GM23338 (cell line): ENCODE results near the gene ANO4. TPM values are rescaled to one million over a fixed set of nuclear protein-coding genes. Genes with fewer than 3 reads are reported as not detected.

ENCODE experiments used
- ATAC-seq: fragments of 200-7000 bp; cut with Tn5 transposase; 3 replicates; pipeline ENCODE4 v1.9.1; 2020
- DNase-seq: peaks from one replicate; pipeline ENCODE4 v3.0.0-alpha.2; 2015; ENCODE audit warnings: low spot score
- H2AFZ ChIP-seq: fragments of 200-600 bp; sonication (generic); 2 replicates; pipeline ENCODE4 v1.8.0; 2016; ENCODE audit warnings: antibody characterized with exemption, mild to moderate bottlenecking, moderate library complexity
- H3F3A ChIP-seq: fragments of 200-600 bp; sonication (generic); replicated peaks from 2 replicates; pipeline ENCODE4 v1.8.0; 2017; ENCODE audit warnings: antibody characterized with exemption, mixed run types, low read depth
- H3K27ac ChIP-seq: fragments of 200-600 bp; sonication (generic); 2 replicates; pipeline ENCODE4 v1.6.1; 2016; ENCODE audit warnings: low read depth
- H3K27me3 ChIP-seq: fragments of 200-600 bp; sonication (generic); 2 replicates; pipeline ENCODE4 v1.8.0; 2016; ENCODE audit warnings: mild to moderate bottlenecking, mixed run types, moderate library complexity; ENCODE audit not compliant: insufficient read depth
- H3K36me3 ChIP-seq: fragments of 200-600 bp; sonication (generic); 2 replicates; pipeline ENCODE4 v1.8.0; 2016; ENCODE audit warnings: mild to moderate bottlenecking; ENCODE audit not compliant: insufficient read depth
- H3K4me1 ChIP-seq: fragments of 200-600 bp; sonication (generic); 2 replicates; pipeline ENCODE4 v1.8.0; 2016; ENCODE audit warnings: mild to moderate bottlenecking, moderate library complexity; ENCODE audit not compliant: insufficient read depth
- H3K4me2 ChIP-seq: fragments of 200-600 bp; sonication (generic); 2 replicates; pipeline ENCODE4 v1.7.1; 2017; ENCODE audit warnings: mixed run types
- H3K4me3 ChIP-seq: fragments of 200-600 bp; sonication (generic); 2 replicates; pipeline ENCODE4 v1.6.1; 2016; ENCODE audit warnings: mixed run types
- H3K79me2 ChIP-seq: fragments of 200-600 bp; sonication (generic); replicated peaks from 2 replicates; pipeline ENCODE4 v1.8.0; 2017; ENCODE audit warnings: mild to moderate bottlenecking; ENCODE audit not compliant: insufficient read depth
- H3K9me2 ChIP-seq: fragments of 200-600 bp; sonication (generic); 2 replicates; pipeline ENCODE4 v1.8.0; 2017; ENCODE audit not compliant: insufficient read depth
- H4K20me1 ChIP-seq: fragments of 200-600 bp; sonication (generic); replicated peaks from 2 replicates; pipeline ENCODE4 v1.8.0; 2017; ENCODE audit warnings: mild to moderate bottlenecking; ENCODE audit not compliant: insufficient read depth
- H3K27ac Mint-ChIP-seq: 2 replicates; pipeline ENCODE4 v1.8.0; 2020; ENCODE audit warnings: inconsistent platforms, mild to moderate bottlenecking, moderate library complexity, mixed read lengths
- H3K27me3 Mint-ChIP-seq: 3 replicates; pipeline ENCODE4 v1.8.0; 2022; ENCODE audit warnings: low read depth, mild to moderate bottlenecking, moderate library complexity, mixed read lengths, inconsistent platforms; ENCODE audit not compliant: insufficient read depth, poor library complexity
- H3K36me3 Mint-ChIP-seq: 3 replicates; pipeline ENCODE4 v1.8.0; 2021; ENCODE audit warnings: low read depth, mild to moderate bottlenecking, inconsistent platforms, moderate library complexity, mixed read lengths
- H3K4me1 Mint-ChIP-seq: 3 replicates; pipeline ENCODE4 v1.8.0; 2020; ENCODE audit warnings: mild to moderate bottlenecking, inconsistent platforms, mixed read lengths
- H3K4me3 Mint-ChIP-seq: 3 replicates; pipeline ENCODE4 v1.8.0; 2021; ENCODE audit warnings: moderate library complexity, mild to moderate bottlenecking, inconsistent platforms, mixed read lengths
- H3K9me3 Mint-ChIP-seq: 3 replicates; pipeline ENCODE4 v1.8.0; 2020; ENCODE audit warnings: moderate library complexity, mild to moderate bottlenecking, inconsistent platforms, mixed read lengths
- CREB1 ChIP-seq: fragments of 250-450 bp; sonication (Bioruptor Pico); IDR thresholded peaks from 2 replicates; pipeline ENCODE4 v1.5.0; 2020; ENCODE audit warnings: low read depth, mild to moderate bottlenecking, moderate library complexity
- CTCF ChIP-seq, 2 experiments: fragments of 200-600 bp in 1 of 2; sonication (generic) in 1 of 2; conservative IDR thresholded peaks; 2 replicates each; pipeline versions ENCODE4 v1.5.1 to v1.6.1; 2016 to 2017; ENCODE audit warnings: antibody characterized with exemption in 2 of 2, low read depth in 2 of 2, mild to moderate bottlenecking in 2 of 2, moderate library complexity in 1 of 2
- EZH2 ChIP-seq: fragments of 200-600 bp; sonication (generic); IDR thresholded peaks from one replicate; pipeline ENCODE4 v1.8.0; 2017; ENCODE audit warnings: antibody characterized with exemption, mild to moderate bottlenecking, low read depth; ENCODE audit not compliant: unreplicated experiment
- EZH2phosphoT487 ChIP-seq: fragments of 200-600 bp; sonication (generic); IDR thresholded peaks from one replicate; pipeline ENCODE4 v1.8.1; 2018; ENCODE audit warnings: antibody characterized with exemption; ENCODE audit not compliant: unreplicated experiment
- NANOG ChIP-seq: IDR thresholded peaks from 2 replicates; pipeline ENCODE4 v1.6.1; 2016; ENCODE audit warnings: antibody characterized with exemption, borderline replicate concordance
- REST ChIP-seq: IDR thresholded peaks from one replicate; pipeline ENCODE4 v1.6.1; 2018; ENCODE audit warnings: antibody characterized with exemption; ENCODE audit not compliant: unreplicated experiment
- STAT1 ChIP-seq: IDR thresholded peaks from one replicate; pipeline ENCODE4 v1.6.1; 2016; ENCODE audit warnings: antibody characterized with exemption; ENCODE audit not compliant: unreplicated experiment
- ZNF114 ChIP-seq: fragments of 250-450 bp; sonication (Bioruptor Pico); IDR thresholded peaks from 2 replicates; pipeline ENCODE4 v1.5.0; 2020; ENCODE audit warnings: mild to moderate bottlenecking, moderate library complexity
- ZNF331 ChIP-seq: fragments of 250-450 bp; sonication (Bioruptor Pico); IDR thresholded peaks from 2 replicates; pipeline ENCODE4 v1.5.0; 2020; ENCODE audit warnings: low read depth, mild to moderate bottlenecking, moderate library complexity
- ZNF462 ChIP-seq: fragments of 250-450 bp; sonication (Bioruptor Pico); IDR thresholded peaks from 2 replicates; pipeline ENCODE4 v1.5.0; 2020; ENCODE audit warnings: mild to moderate bottlenecking, moderate library complexity
- polyA plus RNA-seq: library from polyadenylated mRNA; unstranded; fragments of >200 nt; fragmentation: Nextera tagmentation; extraction: Ambion mirVana; gene quantifications from 2 replicates; pipeline ENCODE4 v1.2.1, GENCODE V29; 2016
- total RNA-seq: library from RNA; depleted of rRNA; stranded (reverse); fragments of >200 nt; shearing (Covaris generic); gene quantifications from 2 replicates; pipeline ENCODE4 v1.2.3, GENCODE V29; 2014

Gene ANO4
- total and polyA plus RNA-seq, 2 experiments from 2014 or later, result 1.7 to 8.7 TPM

- H2AFZ ChIP-seq, result no peak overlapping the region; the same call in 1 of the 2 replicates
- TF ChIP-seq NANOG (no peak), STAT1 (no peak), EZH2phosphoT487 (no peak), REST (no peak), ZNF331 (CRISPR knock-in tag) (no peak), ZNF462 (CRISPR knock-in tag) (no peak), EZH2 (no peak), CTCF (conservative IDR thresholded peaks at IDR 0.05; ENCODE audit: low read depth in 2 of 2) (no peak), ZNF114 (CRISPR knock-in tag) (no peak), CREB1 (CRISPR knock-in tag) (no peak)
- ATAC-seq (no peak), DNase-seq (no peak)
- Mint-ChIP-seq H3K36me3 (no peaks in the 10 kb centered on the region), H3K4me3 (no peak overlapping the region), H3K4me1 (no peaks in the 10 kb centered on the region; the same call in 2 of the 3 replicates), H3K27ac (no peak overlapping the region), H3K9me3 (no peaks in the 10 kb centered on the region), H3K27me3 (no peaks in the 10 kb centered on the region)
- no peaks in the 10 kb centered on the region for H3K36me3 ChIP-seq
- no peaks in the 10 kb centered on the region for H4K20me1 ChIP-seq
- no peak overlapping the region for H3K27ac ChIP-seq
- no peaks in the 10 kb centered on the region for H3K79me2 ChIP-seq
- no peak overlapping the region for H3K4me2 ChIP-seq
- no peaks in the 10 kb centered on the region for H3K27me3 ChIP-seq
- H3K9me2 ChIP-seq, result no peaks in the 10 kb centered on the region
- H3K4me3 ChIP-seq, result no peak overlapping the region
- no peaks in the 10 kb centered on the region for H3K4me1 ChIP-seq
- H3F3A ChIP-seq, result no peaks in the 10 kb centered on the region
These were observed 378.7 kb downstream of the ANO4 start for GRCh38 chr12:101173197-101173749.
